Thoracic aorta (tissue), 2 donors: ENCODE measurements around the gene OGDH. TPM values are rescaled to one million over a fixed set of nuclear protein-coding genes. Genes with fewer than 3 reads are reported as not detected.
A peak's percentile ranks its signal among the peaks of the same experiment; 100 is the strongest.

Experiments
- ATAC-seq: fragments of 150-250 bp; one replicate; pipeline ENCODE4 v1.8.0; 2017; ENCODE audit warnings: low read depth; ENCODE audit not compliant: insufficient number of reproducible peaks, low FRiP score
- DNase-seq: peaks from one replicate; pipeline ENCODE4 v3.0.0-alpha.2; 2020; ENCODE audit warnings: low spot score
- H3K27ac ChIP-seq, 2 donors: fragments of 200-600 bp; sonication (generic); 1 replicate in 1 of 2; 2 replicates in 1 of 2; pipeline ENCODE4 v1.5.1; 2016; ENCODE audit warnings: mild to moderate bottlenecking in 2 of 2, moderate library complexity in 2 of 2
- H3K27me3 ChIP-seq: fragments of 200-600 bp; sonication (generic); replicated peaks from 2 replicates; pipeline ENCODE4 v1.6.0; 2016; ENCODE audit warnings: mild to moderate bottlenecking; ENCODE audit not compliant: insufficient read depth
- H3K36me3 ChIP-seq: fragments of 200-600 bp; sonication (generic); one replicate; pipeline ENCODE4 v1.5.1; 2016
- H3K4me1 ChIP-seq, 2 donors: fragments of 200-600 bp; sonication (generic); 1 replicate in 1 of 2; 2 replicates in 1 of 2; pipeline versions ENCODE4 v1.5.1 to v1.6.0; 2016; ENCODE audit warnings: low read depth in 2 of 2, mild to moderate bottlenecking in 1 of 2; ENCODE audit not compliant: control insufficient read depth in 1 of 2
- H3K4me3 ChIP-seq: fragments of 200-600 bp; sonication (generic); 2 replicates; pipeline ENCODE4 v1.5.1; 2016; ENCODE audit warnings: mild to moderate bottlenecking
- H3K9me3 ChIP-seq: fragments of 200-600 bp; sonication (generic); 2 replicates; pipeline ENCODE4 v1.5.1; 2016
- CTCF ChIP-seq: fragments of 200-600 bp; sonication (generic); IDR thresholded peaks from one replicate; pipeline ENCODE4 v1.5.1; 2019; ENCODE audit warnings: antibody characterized with exemption
- total RNA-seq, 2 donors: library from RNA; depleted of rRNA; stranded (reverse); fragments of >200 nt; gene quantifications; one replicate each; pipeline versions ENCODE4 v1.1.0 to v1.2.3, GENCODE V29; 2016

The OGDH gene
- total RNA-seq, 2 donors from 2014 or later = 80.8 to 99.2 TPM

- no peaks in the 10 kb centered on the region for H3K27me3 ChIP-seq
- H3K36me3 ChIP-seq = peaks cover 15% of the 10 kb centered on the region
- H3K9me3 ChIP-seq = no peaks in the 10 kb centered on the region
- H3K4me3 ChIP-seq = no peak overlapping the region
- no peak for DNase-seq
- no peak overlapping the region for H3K27ac ChIP-seq
- peaks cover 3 to 7% of the 10 kb centered on the region in 2 donors for H3K4me1 ChIP-seq
- TF ChIP-seq CTCF = no peak
- ATAC-seq = no peak
These were observed 68.0 kb downstream of the OGDH start for GRCh38 chr7:44674381-44674780.

- Histone ChIP-seq H3K4me3 (no peak overlapping the region), H3K27ac (no peak overlapping the region), H3K9me3 (no peaks in the 10 kb centered on the region), H3K4me1 (peaks cover 3 to 7% of the 10 kb centered on the region in 2 donors), H3K36me3 (peaks cover 25% of the 10 kb centered on the region), H3K27me3 (no peaks in the 10 kb centered on the region)
- TF ChIP-seq CTCF = no peak
- DNase-seq (no peak), ATAC-seq (no peak)
These were observed 70.3 kb downstream of the OGDH start for GRCh38 chr7:44676776-44677175.

DNA sequence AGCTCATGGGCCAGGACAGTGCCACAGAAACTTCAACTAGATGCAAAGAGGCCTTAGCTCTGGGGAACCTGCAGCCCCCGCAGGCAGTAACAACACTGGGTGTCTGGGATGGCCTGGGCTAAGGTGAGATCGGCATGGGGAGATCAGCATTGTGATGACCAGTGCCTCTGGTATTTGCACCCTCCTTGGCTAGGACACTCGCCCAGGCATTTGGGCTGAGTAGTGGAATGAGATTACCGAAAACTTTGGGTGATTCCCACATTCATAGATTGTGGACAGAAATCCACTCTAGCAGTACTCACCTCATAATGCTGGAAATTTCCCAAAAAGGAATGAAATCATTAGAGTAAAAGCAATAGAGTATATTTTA, 71.7 kb downstream of the OGDH start:
- Histone ChIP-seq H3K4me3 (no peak overlapping the region), H3K36me3 (peaks cover 27% of the 10 kb centered on the region), H3K27me3 (no peaks in the 10 kb centered on the region), H3K27ac (no peak overlapping the region), H3K9me3 (no peaks in the 10 kb centered on the region), H3K4me1 (peaks cover 3 to 7% of the 10 kb centered on the region in 2 donors)
- DNase-seq (no peak), ATAC-seq (no peak)
- TF ChIP-seq CTCF = no peak

- Histone ChIP-seq H3K4me3 (no peak overlapping the region), H3K36me3 (peaks cover 28% of the 10 kb centered on the region), H3K27ac (no peak overlapping the region), H3K9me3 (no peaks in the 10 kb centered on the region), H3K27me3 (no peaks in the 10 kb centered on the region), H3K4me1 (peaks cover 3 to 7% of the 10 kb centered on the region in 2 donors)
- TF ChIP-seq CTCF = no peak
- DNase-seq = no peak
- ATAC-seq = peak; percentile 58
These were observed 72.2 kb downstream of the OGDH start for GRCh38 chr7:44678471-44679179.

DNA sequence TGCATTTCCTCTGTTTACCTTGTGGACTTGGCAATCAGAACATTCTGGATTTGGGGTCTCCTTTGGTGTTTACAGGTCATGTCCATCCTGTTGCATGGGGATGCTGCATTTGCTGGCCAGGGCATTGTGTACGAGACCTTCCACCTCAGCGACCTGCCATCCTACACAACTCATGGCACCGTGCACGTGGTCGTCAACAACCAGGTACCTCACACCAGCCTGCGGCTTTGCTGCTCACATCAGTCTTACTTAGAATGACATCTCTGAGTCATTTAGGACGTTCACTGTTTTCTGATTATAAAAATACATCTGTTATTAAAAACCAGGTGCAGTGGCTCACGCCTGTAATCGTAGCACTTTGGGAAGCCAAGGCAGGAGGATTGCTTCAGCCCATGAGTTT, 75.2 kb downstream of the OGDH start:
- no peak overlapping the region for H3K4me3 ChIP-seq
- no peaks in the 10 kb centered on the region for H3K27me3 ChIP-seq
- no peak for ATAC-seq
- no peaks in the 10 kb centered on the region for H3K9me3 ChIP-seq
- TF ChIP-seq CTCF = no peak
- H3K36me3 ChIP-seq = peaks cover 21% of the 10 kb centered on the region
- H3K4me1 ChIP-seq = peaks cover 3 to 7% of the 10 kb centered on the region in 2 donors
- no peak overlapping the region for H3K27ac ChIP-seq
- no peak for DNase-seq
